Raji (cell line): Measurements from ENCODE around the gene HMGN5.

Experiments
- POLR2A ChIP-seq: IDR thresholded peaks from 2 replicates; pipeline ENCODE4 v1.6.1; 2011; ENCODE audit warnings: low read depth, low read length, control low read depth; ENCODE audit not compliant: insufficient read depth

The HMGN5 gene, protein sequence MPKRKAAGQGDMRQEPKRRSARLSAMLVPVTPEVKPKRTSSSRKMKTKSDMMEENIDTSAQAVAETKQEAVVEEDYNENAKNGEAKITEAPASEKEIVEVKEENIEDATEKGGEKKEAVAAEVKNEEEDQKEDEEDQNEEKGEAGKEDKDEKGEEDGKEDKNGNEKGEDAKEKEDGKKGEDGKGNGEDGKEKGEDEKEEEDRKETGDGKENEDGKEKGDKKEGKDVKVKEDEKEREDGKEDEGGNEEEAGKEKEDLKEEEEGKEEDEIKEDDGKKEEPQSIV

DNA sequence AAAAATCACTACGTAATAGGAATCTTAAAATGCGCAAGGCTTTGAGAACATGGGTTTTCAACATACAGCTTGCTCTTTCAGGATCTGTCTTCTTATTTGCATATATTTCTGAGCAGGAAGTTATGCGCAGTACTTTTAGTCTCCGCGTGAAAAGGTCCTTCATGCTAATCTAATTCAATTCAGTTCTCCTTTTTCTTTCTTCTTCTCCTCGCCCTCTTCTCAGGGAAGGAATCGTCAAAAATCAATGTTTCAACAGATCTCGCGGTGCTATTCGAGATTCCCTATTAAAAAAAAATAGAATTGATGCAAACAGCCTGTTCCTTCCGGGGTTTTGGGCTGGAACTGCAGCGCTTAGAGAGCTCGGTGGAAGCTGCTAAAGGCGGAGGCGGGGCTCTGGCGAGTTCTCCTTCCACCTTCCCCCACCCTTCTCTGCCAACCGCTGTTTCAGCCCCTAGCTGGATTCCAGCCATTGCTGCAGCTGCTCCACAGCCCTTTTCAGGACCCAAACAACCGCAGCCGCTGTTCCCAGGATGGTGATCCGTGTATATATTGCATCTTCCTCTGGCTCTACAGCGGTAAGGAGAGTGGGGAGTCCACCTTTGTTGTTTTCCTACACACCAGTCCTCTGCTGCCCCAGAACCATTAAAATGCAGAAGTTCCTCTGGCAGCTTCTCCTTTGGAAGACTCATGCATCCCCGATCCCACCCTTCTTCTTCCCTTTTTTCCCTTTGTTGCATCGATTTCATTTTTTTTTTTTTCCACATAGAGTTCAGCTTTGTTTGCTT, at the start of gene HMGN5, which contains the start of gene SH3BGRL:
Gene HMGN5, minus strand, starts transcription at position 243 of the 785 bp plus-strand sequence. CDS start 80,364 bp downstream, outside the sequence.
Gene SH3BGRL, plus strand, starts transcription at position 432 of the 785 bp plus-strand sequence. Its CDS starts 99 bp downstream, at position 531.
- TF ChIP-seq POLR2A: peak; percentile 54

- no peak for TF ChIP-seq POLR2A
Measured at GRCh38 chrX:81241753-81242152, 40.0 kb upstream of the HMGN5 start.

- no peak for TF ChIP-seq POLR2A
Measured at GRCh38 chrX:81240701-81241331, 39.1 kb upstream of the HMGN5 start.

GRCh38 chrX:81238166-81238565, 36.5 kb upstream of the HMGN5 start:
- no peak for TF ChIP-seq POLR2A

- TF ChIP-seq POLR2A: no peak
Measured at GRCh38 chrX:81237516-81237915, 35.8 kb upstream of the HMGN5 start.

DNA sequence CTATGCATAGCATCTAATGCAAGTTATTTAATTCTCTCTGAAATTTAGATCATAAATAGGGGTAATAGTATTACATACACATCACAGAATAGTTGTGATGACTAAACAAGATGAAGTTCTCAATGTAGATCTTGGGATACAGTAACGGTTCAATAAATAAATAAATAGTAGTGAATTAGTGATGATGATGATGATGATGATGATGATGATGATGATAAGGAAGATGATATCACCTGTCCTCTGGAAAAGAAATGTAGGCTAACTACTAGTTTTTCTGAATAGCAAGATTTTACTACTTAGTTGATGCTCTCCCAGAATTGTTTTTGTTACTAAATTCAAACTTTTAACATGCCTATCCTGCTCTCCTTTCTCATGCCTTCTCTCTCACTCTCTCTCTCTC, 30.5 kb upstream of the HMGN5 start:
- TF ChIP-seq POLR2A: no peak

- TF ChIP-seq POLR2A: no peak
Measured at GRCh38 chrX:81231476-81231875, 29.8 kb upstream of the HMGN5 start.

GRCh38 chrX:81229901-81230300, 28.2 kb upstream of the HMGN5 start:
- TF ChIP-seq POLR2A: no peak

DNA sequence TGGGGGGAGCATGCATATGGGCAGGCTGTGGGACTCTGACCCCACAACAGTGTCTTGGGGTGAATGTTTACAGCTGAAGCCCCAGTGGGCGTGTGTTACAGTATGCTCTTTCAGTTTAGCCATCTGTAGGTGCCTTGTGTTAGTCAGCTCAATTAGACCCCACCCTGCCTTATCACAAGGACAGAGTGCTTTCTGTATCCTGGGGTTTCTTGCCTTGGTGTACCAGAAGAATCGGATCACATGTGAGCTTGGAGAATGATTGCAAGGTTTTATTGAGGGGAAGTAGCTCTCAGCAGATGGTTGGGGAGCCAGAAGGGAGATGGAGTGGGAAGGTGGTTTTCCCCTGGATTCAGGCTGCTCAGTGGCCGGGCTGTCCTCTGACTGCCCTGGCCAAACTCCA, 27.5 kb upstream of the HMGN5 start:
- TF ChIP-seq POLR2A: no peak

DNA sequence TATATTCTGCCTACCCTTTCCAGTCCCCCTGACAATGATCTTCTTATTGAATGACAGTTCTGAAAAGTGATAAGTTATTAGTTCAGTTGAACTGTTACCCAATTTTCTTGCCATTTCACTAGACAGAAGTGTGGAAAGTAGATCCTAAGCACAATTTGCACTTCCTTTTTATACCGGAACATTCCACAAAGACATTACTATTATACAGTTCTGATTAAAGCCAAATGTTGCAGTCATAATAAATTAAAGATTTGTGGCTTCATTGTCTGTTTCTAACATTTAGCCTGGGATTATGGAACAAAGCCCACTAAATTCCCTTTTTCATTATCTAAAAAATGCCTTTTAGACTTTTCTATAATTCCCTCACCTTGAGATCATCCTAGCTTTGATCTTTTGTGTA, 14.0 kb upstream of the HMGN5 start:
- TF ChIP-seq POLR2A: no peak

DNA sequence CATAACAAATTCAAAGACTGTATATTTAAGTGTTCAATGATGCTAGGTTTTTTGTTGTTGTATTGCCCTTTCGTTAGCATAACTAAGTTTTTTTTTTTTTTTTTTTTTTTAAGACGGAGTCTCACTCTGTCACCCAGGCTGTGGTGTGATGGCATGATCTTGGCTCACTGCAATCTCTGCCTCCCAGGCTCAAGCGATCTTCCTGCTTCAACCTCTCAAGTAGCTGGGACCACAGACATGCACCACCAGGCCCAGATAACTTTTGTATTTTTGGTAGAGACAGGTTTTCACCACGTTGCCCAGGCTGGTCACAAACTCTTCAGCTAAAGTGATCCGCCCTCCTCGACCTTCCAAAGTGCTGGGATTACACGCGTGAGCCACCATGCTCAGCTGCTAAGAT, 7.2 kb upstream of the HMGN5 start:
- no peak for TF ChIP-seq POLR2A

GRCh38 chrX:81206476-81206875, 4.8 kb upstream of the HMGN5 start:
- TF ChIP-seq POLR2A: no peak

DNA sequence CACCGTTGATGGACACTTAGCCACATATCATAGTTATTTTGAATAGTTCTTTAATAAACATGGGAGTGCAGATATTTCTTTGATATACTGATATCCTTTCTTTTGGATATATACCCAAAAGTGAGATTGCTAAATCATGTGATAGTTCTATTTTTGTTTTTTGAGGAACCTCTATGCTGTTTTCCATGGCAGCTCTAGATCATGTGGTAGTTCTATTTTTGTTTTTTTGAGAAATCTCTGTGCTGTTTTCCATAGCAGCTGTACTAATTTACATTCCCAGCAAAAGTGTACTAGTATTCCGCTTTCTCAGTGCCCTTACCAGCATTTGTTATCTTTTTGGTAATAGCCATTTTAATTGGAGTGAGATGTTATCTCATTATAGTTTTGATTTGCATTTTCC, 3.8 kb upstream of the HMGN5 start:
- no peak for TF ChIP-seq POLR2A

DNA sequence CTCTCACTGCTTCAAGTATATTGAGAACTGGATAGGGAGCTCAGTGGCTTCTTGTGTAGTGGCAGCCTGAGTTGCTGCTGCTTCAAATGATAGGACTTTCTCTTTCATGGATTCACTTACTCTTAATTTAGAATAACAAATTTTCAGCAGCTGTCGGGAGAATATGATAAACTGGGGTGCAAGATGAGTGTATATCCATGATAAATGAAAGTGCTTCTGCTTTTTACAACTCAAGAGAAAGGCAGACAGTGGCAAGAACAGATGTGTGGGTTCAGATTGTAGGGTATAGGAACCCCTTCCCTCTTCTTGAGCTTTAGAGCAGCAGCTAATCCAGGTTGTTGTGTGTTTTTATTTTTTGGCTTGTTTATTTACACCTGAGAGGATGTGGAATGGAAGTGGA, 1.2 kb upstream of the HMGN5 start:
- no peak for TF ChIP-seq POLR2A

GRCh38 chrX:81202456-81202819, 725 bp upstream of the HMGN5 start:
- no peak for TF ChIP-seq POLR2A

DNA sequence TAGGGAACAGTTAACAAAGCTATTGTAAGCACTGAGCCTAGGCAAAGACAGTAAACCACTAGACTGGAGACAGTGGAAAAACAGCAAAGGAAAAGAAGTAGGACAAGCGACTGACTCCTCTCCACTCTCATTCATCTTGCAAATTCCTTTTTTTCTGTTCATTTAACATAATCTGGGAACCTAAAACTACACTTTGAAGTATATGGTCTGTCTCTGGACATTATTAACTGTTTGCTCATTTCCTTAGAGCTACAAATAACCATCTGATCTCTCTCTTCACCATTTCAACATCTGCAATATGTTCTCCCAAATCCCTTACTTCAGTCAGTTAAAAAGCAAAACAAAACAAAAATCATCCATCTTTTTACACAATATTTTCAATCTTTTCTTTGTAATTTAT, 642 bp downstream of the HMGN5 start:
- TF ChIP-seq POLR2A: no peak
